SK-N-SH (cell line): Measurements from ENCODE around the gene ATF3.

Source experiments
- CHD2 ChIP-seq: fragments of 150-350 bp; IDR thresholded peaks from 2 replicates; pipeline ENCODE4 v1.6.1; 2018; ENCODE audit warnings: low read length; ENCODE audit not compliant: partially characterized antibody
- CTCF ChIP-seq: fragments of 200-600 bp; sonication (generic); IDR thresholded peaks from 2 replicates; pipeline ENCODE4 v1.6.1; 2017; ENCODE audit warnings: antibody characterized with exemption, mild to moderate bottlenecking, moderate library complexity
- FOSL2 ChIP-seq: IDR thresholded peaks from 2 replicates; pipeline ENCODE4 v1.4.0; 2012; ENCODE audit warnings: low read depth, mild to moderate bottlenecking, moderate library complexity, borderline replicate concordance
- JUND ChIP-seq: IDR thresholded peaks from 2 replicates; pipeline ENCODE4 v1.4.0; 2012
- POLR2AphosphoS5 ChIP-seq: IDR thresholded peaks from 2 replicates; pipeline ENCODE4 v1.6.1; 2012; ENCODE audit warnings: low read depth, low read length

DNA sequence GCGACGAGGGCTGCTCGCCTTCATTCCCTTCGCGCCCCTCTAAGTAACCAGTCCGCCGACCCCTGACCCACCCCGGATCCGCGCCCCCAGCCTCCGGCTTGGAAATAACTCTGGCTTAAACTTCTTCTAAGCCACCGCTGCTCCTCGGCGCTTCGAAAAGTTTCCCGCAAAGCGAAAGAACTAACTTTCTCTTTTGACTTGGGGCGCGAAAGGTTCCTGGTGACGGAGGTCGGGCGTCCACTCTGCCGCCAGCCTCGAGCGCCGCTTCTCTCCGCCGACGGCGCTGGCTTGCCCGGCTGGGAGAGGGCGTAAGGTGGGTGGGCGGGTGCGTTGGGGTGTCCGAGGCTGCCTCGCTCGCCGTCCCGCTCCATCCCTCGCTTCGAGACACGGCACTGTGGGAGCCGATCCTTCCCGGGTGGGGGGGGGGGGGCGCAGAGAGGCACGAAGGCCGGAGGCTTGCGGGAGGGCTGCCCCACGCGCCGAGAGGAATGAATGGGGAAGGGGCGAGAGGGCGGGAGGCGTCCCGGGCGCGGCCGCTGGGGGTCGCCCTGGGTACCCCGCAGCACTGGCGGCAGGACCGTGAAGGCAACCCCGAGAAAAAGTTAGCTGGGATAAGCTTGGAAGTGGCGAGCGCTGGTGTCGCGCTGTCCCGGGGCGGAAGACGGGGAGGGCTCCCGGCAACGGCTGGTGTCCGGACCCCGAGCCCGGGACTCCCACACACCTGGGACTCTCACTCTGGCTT is 569 bp downstream of the ATF3 start:
- no peak for TF ChIP-seq CHD2
- TF ChIP-seq JUND: no peak
- peak; percentile 53 for TF ChIP-seq CTCF
- no peak for TF ChIP-seq POLR2AphosphoS5
- no peak for TF ChIP-seq FOSL2
